ENCODE results near the gene SH3GLB1.

SH3GLB1 gene

DNA sequence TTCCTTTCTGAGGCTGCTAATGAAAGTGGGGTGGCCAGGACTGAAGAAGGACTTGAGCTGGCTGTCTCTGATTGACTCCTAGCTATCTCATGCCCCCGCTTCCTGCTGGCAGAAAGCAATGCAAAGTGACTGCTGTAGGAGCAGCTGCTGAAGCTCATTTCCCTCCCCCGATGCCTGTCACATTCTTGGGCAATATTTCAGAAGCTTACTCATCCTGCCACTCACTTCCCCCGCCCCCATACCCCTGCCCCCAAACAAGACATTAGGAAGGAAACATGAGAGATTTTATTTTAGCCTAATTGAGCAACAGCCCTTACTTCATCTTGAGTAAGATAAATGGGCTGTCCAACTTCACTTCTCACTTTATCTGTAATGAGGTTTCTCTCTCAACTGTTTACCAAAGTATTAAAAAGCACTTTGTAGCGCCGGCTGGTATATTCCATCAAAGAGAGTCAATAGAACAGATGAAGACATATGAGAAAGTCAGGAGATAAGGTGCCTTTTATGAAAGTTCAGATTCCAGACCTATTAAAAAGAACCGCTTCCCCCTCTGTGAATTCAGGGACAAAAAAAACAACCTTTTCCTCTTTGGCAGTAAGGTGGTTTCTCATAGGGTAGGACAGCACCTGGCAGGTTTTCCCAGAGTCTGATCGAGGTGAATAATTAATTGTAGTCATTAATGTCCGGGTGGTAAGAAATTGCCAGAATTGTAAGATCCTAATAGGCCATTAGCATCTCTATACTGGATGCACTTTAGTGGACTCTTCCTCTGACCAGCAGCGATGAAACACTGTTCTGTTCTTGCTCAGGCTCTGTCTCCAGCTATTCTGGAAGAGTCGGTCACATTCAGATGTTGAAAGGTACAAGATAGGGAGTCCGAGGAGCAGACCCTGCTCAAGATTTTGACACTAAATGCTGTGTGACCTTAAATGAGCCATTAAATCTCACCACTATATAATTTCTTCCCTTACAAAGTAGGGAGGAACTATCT is 70.2 kb downstream of the SH3GLB1 start:
- no peaks in the 10 kb centered on the region for H3K36me3 ChIP-seq (ENCODE audit: control insufficient read depth, insufficient read depth, low read length)
- H3K9me3 ChIP-seq (ENCODE audit: control insufficient read depth, insufficient read depth, low read depth, low read length), result no peaks in the 10 kb centered on the region
- H3K4me1 ChIP-seq (ENCODE audit: control insufficient read depth, insufficient read depth, low read length), result peaks cover 25% of the 10 kb centered on the region
- peak overlapping the region; percentile 64; the same call in 1 of the 2 replicates for H3K27ac ChIP-seq (ENCODE audit: low read depth, low read length)
- H3K9ac ChIP-seq (ENCODE audit: low read length), result peak overlapping the region; percentile 68
- no peaks in the 10 kb centered on the region for H3K27me3 ChIP-seq (ENCODE audit: control insufficient read depth, insufficient read depth, low read length)
- peak overlapping the region; percentile 14; the same call in 1 of the 2 replicates for H3K4me3 ChIP-seq (ENCODE audit: low read depth, low read length)

DNA sequence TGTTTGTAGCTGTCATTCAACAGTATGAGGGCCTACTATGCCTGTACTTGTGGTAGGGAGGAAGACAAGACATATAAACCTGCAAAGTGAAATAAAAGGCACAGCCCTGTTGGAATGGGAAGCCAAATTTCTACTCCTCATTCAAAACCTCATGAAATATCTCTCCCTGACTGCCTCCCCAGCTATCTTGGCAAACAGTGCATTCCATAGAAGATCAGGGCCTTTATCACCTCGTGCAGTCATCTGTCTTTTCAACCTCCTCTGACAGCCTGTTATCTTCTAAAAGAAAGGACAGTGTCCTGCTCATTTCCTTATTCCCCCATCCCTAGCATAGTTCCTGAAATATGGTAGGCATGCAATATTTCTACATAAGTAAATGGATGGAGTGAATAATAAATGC is 71.0 kb downstream of the SH3GLB1 start:
- peak overlapping the region; percentile 10; the same call in 1 of the 2 replicates for H3K4me3 ChIP-seq (ENCODE audit: low read depth, low read length)
- H3K9ac ChIP-seq (ENCODE audit: low read length), result peak overlapping the region; percentile 68
- peaks cover 25% of the 10 kb centered on the region for H3K4me1 ChIP-seq (ENCODE audit: control insufficient read depth, insufficient read depth, low read length)
- no peaks in the 10 kb centered on the region for H3K36me3 ChIP-seq (ENCODE audit: control insufficient read depth, insufficient read depth, low read length)
- no peaks in the 10 kb centered on the region for H3K9me3 ChIP-seq (ENCODE audit: control insufficient read depth, insufficient read depth, low read depth, low read length)
- H3K27me3 ChIP-seq (ENCODE audit: control insufficient read depth, insufficient read depth, low read length), result no peaks in the 10 kb centered on the region
- H3K27ac ChIP-seq (ENCODE audit: low read depth, low read length), result peak overlapping the region; percentile 64; the same call in 1 of the 2 replicates

GRCh38 chr1:86776108-86776507 is 71.7 kb downstream of the SH3GLB1 start:
- Histone ChIP-seq H3K27me3 (ENCODE audit: control insufficient read depth, insufficient read depth, low read length) (no peaks in the 10 kb centered on the region), H3K36me3 (ENCODE audit: control insufficient read depth, insufficient read depth, low read length) (no peaks in the 10 kb centered on the region), H3K9me3 (ENCODE audit: control insufficient read depth, insufficient read depth, low read depth, low read length) (no peaks in the 10 kb centered on the region), H3K9ac (ENCODE audit: low read length) (no peak overlapping the region), H3K27ac (ENCODE audit: low read depth, low read length) (no peak overlapping the region), H3K4me1 (ENCODE audit: control insufficient read depth, insufficient read depth, low read length) (peaks cover 25% of the 10 kb centered on the region), H3K4me3 (ENCODE audit: low read depth, low read length) (no peak overlapping the region)

DNA sequence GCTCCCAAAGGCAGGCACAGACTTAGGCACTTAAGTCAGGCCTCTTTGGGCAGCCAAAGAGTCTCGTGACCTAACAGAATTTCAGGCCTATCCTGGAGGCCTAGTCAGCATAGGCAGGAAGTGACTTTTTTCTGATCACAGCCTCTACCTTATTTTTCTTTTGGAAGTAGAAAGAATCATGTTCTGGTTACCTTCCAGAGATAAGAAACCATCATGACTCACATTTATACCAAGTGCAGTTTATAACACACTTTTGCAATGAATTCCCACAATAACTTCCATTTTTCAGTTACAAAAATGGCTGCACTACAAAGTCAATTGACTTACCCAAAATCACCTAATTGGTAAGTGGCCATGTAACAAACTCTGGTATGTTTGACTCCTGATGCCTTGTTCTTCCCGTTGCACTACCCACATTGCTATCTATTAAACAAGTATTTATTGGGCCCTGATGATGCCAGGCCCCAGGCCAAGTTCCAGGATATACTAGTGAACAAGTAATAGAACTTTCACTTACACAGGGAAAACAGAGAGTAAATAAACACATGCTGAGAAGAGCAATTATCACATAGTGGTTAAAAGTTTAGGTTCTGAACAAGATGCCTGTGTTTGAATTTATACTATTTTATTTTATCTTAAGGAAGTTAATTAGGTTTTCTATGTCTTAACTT is 74.3 kb downstream of the SH3GLB1 start:
- Histone ChIP-seq H3K4me3 (ENCODE audit: low read depth, low read length) (no peak overlapping the region), H3K9ac (ENCODE audit: low read length) (no peak overlapping the region), H3K9me3 (ENCODE audit: control insufficient read depth, insufficient read depth, low read depth, low read length) (no peaks in the 10 kb centered on the region), H3K27me3 (ENCODE audit: control insufficient read depth, insufficient read depth, low read length) (no peaks in the 10 kb centered on the region), H3K27ac (ENCODE audit: low read depth, low read length) (no peak overlapping the region), H3K4me1 (ENCODE audit: control insufficient read depth, insufficient read depth, low read length) (peaks cover 19% of the 10 kb centered on the region), H3K36me3 (ENCODE audit: control insufficient read depth, insufficient read depth, low read length) (no peaks in the 10 kb centered on the region)

GRCh38 chr1:86779308-86780191 is 75.2 kb downstream of the SH3GLB1 start:
- H3K27me3 ChIP-seq (ENCODE audit: control insufficient read depth, insufficient read depth, low read length), result no peaks in the 10 kb centered on the region
- H3K27ac ChIP-seq (ENCODE audit: low read depth, low read length), result no peak overlapping the region

DNA sequence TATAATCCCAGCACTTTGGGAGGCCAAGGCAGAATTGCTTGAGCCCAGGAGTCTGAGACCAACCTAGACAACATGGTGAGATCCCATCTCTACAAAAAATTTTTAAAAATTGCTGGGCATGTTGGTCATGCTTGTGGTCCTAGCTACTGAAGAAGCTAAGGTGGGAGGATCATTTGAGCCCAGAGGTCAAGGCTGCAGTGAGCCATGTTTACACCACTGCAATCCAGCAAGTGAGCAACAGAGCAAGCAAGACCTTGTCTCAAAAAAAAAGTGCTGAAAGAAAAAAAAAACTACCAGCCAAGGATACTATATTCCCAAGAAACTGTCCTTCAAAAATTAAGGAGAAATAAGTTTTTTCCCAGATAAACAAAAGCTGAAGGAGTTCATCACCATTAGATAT is 78.1 kb downstream of the SH3GLB1 start:
- Histone ChIP-seq H3K9me3 (ENCODE audit: control insufficient read depth, insufficient read depth, low read depth, low read length) (no peaks in the 10 kb centered on the region), H3K27ac (ENCODE audit: low read depth, low read length) (no peak overlapping the region), H3K9ac (ENCODE audit: low read length) (no peak overlapping the region), H3K4me1 (ENCODE audit: control insufficient read depth, insufficient read depth, low read length) (no peaks in the 10 kb centered on the region), H3K4me3 (ENCODE audit: low read depth, low read length) (no peak overlapping the region), H3K27me3 (ENCODE audit: control insufficient read depth, insufficient read depth, low read length) (no peaks in the 10 kb centered on the region), H3K36me3 (ENCODE audit: control insufficient read depth, insufficient read depth, low read length) (no peaks in the 10 kb centered on the region)

More at GRCh38 chr1:86779308-86780191, 75.2 kb downstream of the SH3GLB1 start:
- H3K36me3 ChIP-seq (ENCODE audit: control insufficient read depth, insufficient read depth, low read length), result no peaks in the 10 kb centered on the region
- H3K9me3 ChIP-seq (ENCODE audit: control insufficient read depth, insufficient read depth, low read depth, low read length), result no peaks in the 10 kb centered on the region
- peaks cover 13% of the 10 kb centered on the region for H3K4me1 ChIP-seq (ENCODE audit: control insufficient read depth, insufficient read depth, low read length)
- no peak overlapping the region for H3K9ac ChIP-seq (ENCODE audit: low read length)
- no peak overlapping the region for H3K4me3 ChIP-seq (ENCODE audit: low read depth, low read length)

DNA sequence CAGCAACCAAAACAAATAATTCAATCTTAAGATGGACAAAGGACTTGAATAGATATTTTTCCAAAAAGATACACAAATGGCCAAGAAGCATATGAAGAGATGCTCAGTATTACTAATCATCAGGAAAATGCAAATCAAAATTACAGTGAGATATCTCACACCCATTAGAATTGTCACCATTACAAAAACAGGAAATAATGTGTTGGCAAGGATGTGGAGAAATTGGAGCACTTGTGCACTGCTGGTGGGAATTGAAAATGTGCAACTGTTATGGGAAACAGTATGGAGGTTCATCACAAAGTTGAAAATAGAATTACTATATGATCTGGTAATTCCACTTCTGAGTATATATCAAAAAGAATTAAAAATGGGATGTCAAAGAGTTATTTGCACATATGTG is 83.2 kb downstream of the SH3GLB1 start:
- no peak overlapping the region for H3K27ac ChIP-seq (ENCODE audit: low read depth, low read length)
- H3K4me1 ChIP-seq (ENCODE audit: control insufficient read depth, insufficient read depth, low read length), result peaks cover under 1% of the 10 kb centered on the region; the same call in 1 of the 2 replicates
- H3K27me3 ChIP-seq (ENCODE audit: control insufficient read depth, insufficient read depth, low read length), result no peaks in the 10 kb centered on the region
- H3K36me3 ChIP-seq (ENCODE audit: control insufficient read depth, insufficient read depth, low read length), result no peaks in the 10 kb centered on the region
- H3K9me3 ChIP-seq (ENCODE audit: control insufficient read depth, insufficient read depth, low read depth, low read length), result no peaks in the 10 kb centered on the region
- H3K9ac ChIP-seq (ENCODE audit: low read length), result no peak overlapping the region
- H3K4me3 ChIP-seq (ENCODE audit: low read depth, low read length), result no peak overlapping the region

- no peak overlapping the region for H3K4me3 ChIP-seq (ENCODE audit: low read depth, low read length)
- H3K36me3 ChIP-seq (ENCODE audit: control insufficient read depth, insufficient read depth, low read length), result no peaks in the 10 kb centered on the region
- H3K9me3 ChIP-seq (ENCODE audit: control insufficient read depth, insufficient read depth, low read depth, low read length), result no peaks in the 10 kb centered on the region
- no peak overlapping the region for H3K27ac ChIP-seq (ENCODE audit: low read depth, low read length)
- H3K9ac ChIP-seq (ENCODE audit: low read length), result no peak overlapping the region
- H3K4me1 ChIP-seq (ENCODE audit: control insufficient read depth, insufficient read depth, low read length), result peaks cover 9% of the 10 kb centered on the region; the same call in 1 of the 2 replicates
- no peaks in the 10 kb centered on the region for H3K27me3 ChIP-seq (ENCODE audit: control insufficient read depth, insufficient read depth, low read length)
Measured at GRCh38 chr1:86788300-86789206, 84.2 kb downstream of the SH3GLB1 start.

DNA sequence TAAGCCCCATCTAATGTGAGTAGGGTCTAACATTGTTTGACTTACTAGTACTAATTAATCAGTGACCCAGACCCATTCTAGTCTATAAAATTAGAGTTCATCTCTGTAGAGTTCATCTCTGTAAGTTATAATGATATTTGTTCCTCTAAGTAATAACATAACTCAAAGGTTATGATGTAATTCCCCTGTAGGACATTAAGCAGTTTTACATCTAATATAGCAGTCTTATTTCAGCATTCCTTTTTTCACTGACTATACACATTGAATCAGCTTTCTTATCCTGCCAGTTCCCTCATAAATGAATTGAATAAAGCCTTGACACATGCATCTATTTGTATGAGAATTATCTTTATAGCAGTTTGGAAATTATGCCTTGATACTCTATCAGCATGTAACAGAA is 90.9 kb downstream of the SH3GLB1 start:
- H3K36me3 ChIP-seq (ENCODE audit: control insufficient read depth, insufficient read depth, low read length), result no peaks in the 10 kb centered on the region
- H3K27ac ChIP-seq (ENCODE audit: low read depth, low read length), result no peak overlapping the region
- no peaks in the 10 kb centered on the region for H3K27me3 ChIP-seq (ENCODE audit: control insufficient read depth, insufficient read depth, low read length)
- no peak overlapping the region for H3K9ac ChIP-seq (ENCODE audit: low read length)
- H3K9me3 ChIP-seq (ENCODE audit: control insufficient read depth, insufficient read depth, low read depth, low read length), result no peaks in the 10 kb centered on the region
- H3K4me3 ChIP-seq (ENCODE audit: low read depth, low read length), result no peak overlapping the region
- peaks cover 9% of the 10 kb centered on the region; the same call in 1 of the 2 replicates for H3K4me1 ChIP-seq (ENCODE audit: control insufficient read depth, insufficient read depth, low read length)
